B cell (primary cell): ENCODE measurements around the gene BRD4.

Experiments used
- CTCF ChIP-seq: fragments of 200-600 bp; IDR thresholded peaks from one replicate; pipeline ENCODE4 v1.8.0; 2022; ENCODE audit warnings: antibody characterized with exemption, mild to moderate bottlenecking
- EZH2 ChIP-seq: IDR thresholded peaks from 2 replicates; pipeline ENCODE4 v1.6.1; 2012; ENCODE audit warnings: borderline replicate concordance, low read depth, mild to moderate bottlenecking, moderate library complexity, low read length; ENCODE audit not compliant: insufficient read depth, poor library complexity, severe bottlenecking

GRCh38 chr19:15268928-15269253 lies 63.4 kb downstream of the BRD4 start:
- TF ChIP-seq CTCF: no peak
- TF ChIP-seq EZH2: no peak
